HepG2 (cell line): ENCODE results near the gene NSMCE1. TPM values are rescaled to one million over a fixed set of nuclear protein-coding genes. Genes with fewer than 3 reads are reported as not detected.

Experiments used
- EHMT2 ChIP-seq: fragments of 200-600 bp; sonication (generic); IDR thresholded peaks from 2 replicates; pipeline ENCODE4 v1.7.0; 2017; ENCODE audit warnings: antibody characterized with exemption, low read depth, low read length, borderline replicate concordance
- GABPA ChIP-seq, 2 experiments: IDR thresholded peaks; 2 replicates each; pipeline ENCODE4 v1.6.1; 2011 to 2016; ENCODE audit warnings: low read depth in 2 of 2, low read length in 1 of 2, missing biosample characterization in 1 of 2, missing genetic modification characterization in 1 of 2
- HMG20B ChIP-seq: conservative IDR thresholded peaks from 2 replicates; pipeline ENCODE4 v1.6.1; 2016; ENCODE audit warnings: missing genetic modification reagents, missing compliant biosample characterization
- MIER2 ChIP-seq: IDR thresholded peaks from 2 replicates; pipeline ENCODE4 v1.6.1; 2016; ENCODE audit warnings: missing biosample characterization, missing genetic modification reagents
- NCOA5 ChIP-seq: sonication (generic); formaldehyde crosslinking; IDR thresholded peaks from 2 replicates; pipeline ENCODE4 v1.4.0; 2020; ENCODE audit warnings: missing genetic modification reagents
- NFIC ChIP-seq: IDR thresholded peaks from 2 replicates; pipeline ENCODE4 v1.6.1; 2012; ENCODE audit warnings: mild to moderate bottlenecking, low read length, inconsistent platforms
- NRL ChIP-seq: sonication (generic); formaldehyde crosslinking; IDR thresholded peaks from 2 replicates; pipeline ENCODE4 v1.5.0; 2020; ENCODE audit warnings: missing genetic modification reagents, mild to moderate bottlenecking, moderate library complexity, borderline replicate concordance
- RNF2 ChIP-seq: fragments of 450-650 bp; conservative IDR thresholded peaks from 2 replicates; pipeline ENCODE4 v1.6.1; 2016; ENCODE audit warnings: low read depth
- SIN3A ChIP-seq: IDR thresholded peaks from 2 replicates; pipeline ENCODE4 v1.6.1; 2011; ENCODE audit warnings: low read depth, mild to moderate bottlenecking, control low read depth, low read length, borderline replicate concordance
- TEAD2 ChIP-seq: sonication (generic); formaldehyde crosslinking; IDR thresholded peaks from 2 replicates; pipeline ENCODE4 v1.9.0; 2021; ENCODE audit warnings: missing genetic modification reagents
- TEAD3 ChIP-seq: optimal IDR thresholded peaks from 2 replicates; pipeline ENCODE3; 2016; ENCODE audit warnings: borderline replicate concordance
- ZMYM3 ChIP-seq: sonication (generic); formaldehyde crosslinking; IDR thresholded peaks from 2 replicates; pipeline ENCODE4 v1.5.1; 2020; ENCODE audit warnings: mild to moderate bottlenecking, missing genetic modification reagents
- ZNF12 ChIP-seq: sonication (generic); formaldehyde crosslinking; IDR thresholded peaks from 2 replicates; pipeline ENCODE4 v1.5.0; 2020; ENCODE audit warnings: missing genetic modification reagents
- ZNF121 ChIP-seq: sonication (generic); formaldehyde crosslinking; IDR thresholded peaks from 2 replicates; pipeline ENCODE4 v1.5.0; 2020; ENCODE audit warnings: mild to moderate bottlenecking, missing genetic modification reagents
- ZNF660 ChIP-seq: sonication (generic); formaldehyde crosslinking; IDR thresholded peaks from 2 replicates; pipeline ENCODE4 v1.5.1; 2020; ENCODE audit warnings: mild to moderate bottlenecking, low read depth, missing genetic modification reagents, borderline replicate concordance
- polyA plus RNA-seq, 8 experiments: library from polyadenylated mRNA; depleted of rRNA in 3 of 8; stranded (reverse) in 7 of 8; unstranded in 1 of 8; fragments of >200 nt; fragmentation: Illumina TruSeq in 4 of 8; extraction: Trizol in 4 of 8; gene quantifications; 2 replicates each; pipeline versions ENCODE4 v1.2.1 to v1.2.3, GENCODE V29; 2011 to 2016; ENCODE audit warnings: low read depth in 4 of 8, missing spikeins in 1 of 8, mixed read lengths in 1 of 8; ENCODE audit not compliant: insufficient read depth in 1 of 8
- total RNA-seq, 5 experiments: library from RNA; depleted of rRNA; stranded (reverse); fragments of >200 nt; fragmentation: Illumina TruSeq; extraction: Trizol; gene quantifications; 2 replicates each; pipeline ENCODE4 v1.2.3, GENCODE V29; 2016; ENCODE audit warnings: low read depth in 1 of 5
- TF ChIP-seq, protein P1 (sequence below): sonication (generic); formaldehyde crosslinking; IDR thresholded peaks from 2 replicates; pipeline ENCODE4 v1.8.1; 2022; ENCODE audit warnings: low read depth, mild to moderate bottlenecking, missing genetic modification reagents
- TF ChIP-seq, protein P2 (sequence below): sonication (generic); formaldehyde crosslinking; IDR thresholded peaks from 2 replicates; pipeline ENCODE4 v1.9.0; 2021; ENCODE audit warnings: missing genetic modification reagents, mild to moderate bottlenecking, borderline replicate concordance
- TF ChIP-seq, protein P3 (sequence below): sonication (generic); formaldehyde crosslinking; IDR thresholded peaks from 2 replicates; pipeline ENCODE4 v1.8.0; 2022; ENCODE audit warnings: mild to moderate bottlenecking, missing genetic modification reagents
- TF ChIP-seq, protein P4 (sequence below), 2 experiments: sonication (generic) in 1 of 2; formaldehyde crosslinking in 1 of 2; IDR thresholded peaks; 2 replicates each; pipeline versions ENCODE4 v1.4.0 to v1.6.1; 2018 to 2020; ENCODE audit warnings: missing genetic modification reagents in 2 of 2, borderline replicate concordance in 1 of 2, low read depth in 1 of 2, mild to moderate bottlenecking in 1 of 2, missing biosample characterization in 1 of 2
- TF ChIP-seq, protein P5 (sequence below): sonication (generic); formaldehyde crosslinking; IDR thresholded peaks from 2 replicates; pipeline ENCODE4 v1.4.0; 2020; ENCODE audit warnings: missing genetic modification reagents; ENCODE audit errors: not compliant biosample characterization

The NSMCE1 gene
- total and polyA plus RNA-seq, 2 of the 13 experiments (the other 11 are each of a cell fraction or from before 2014, with no cell fraction given), result 42.7 to 52.9 TPM

DNA sequence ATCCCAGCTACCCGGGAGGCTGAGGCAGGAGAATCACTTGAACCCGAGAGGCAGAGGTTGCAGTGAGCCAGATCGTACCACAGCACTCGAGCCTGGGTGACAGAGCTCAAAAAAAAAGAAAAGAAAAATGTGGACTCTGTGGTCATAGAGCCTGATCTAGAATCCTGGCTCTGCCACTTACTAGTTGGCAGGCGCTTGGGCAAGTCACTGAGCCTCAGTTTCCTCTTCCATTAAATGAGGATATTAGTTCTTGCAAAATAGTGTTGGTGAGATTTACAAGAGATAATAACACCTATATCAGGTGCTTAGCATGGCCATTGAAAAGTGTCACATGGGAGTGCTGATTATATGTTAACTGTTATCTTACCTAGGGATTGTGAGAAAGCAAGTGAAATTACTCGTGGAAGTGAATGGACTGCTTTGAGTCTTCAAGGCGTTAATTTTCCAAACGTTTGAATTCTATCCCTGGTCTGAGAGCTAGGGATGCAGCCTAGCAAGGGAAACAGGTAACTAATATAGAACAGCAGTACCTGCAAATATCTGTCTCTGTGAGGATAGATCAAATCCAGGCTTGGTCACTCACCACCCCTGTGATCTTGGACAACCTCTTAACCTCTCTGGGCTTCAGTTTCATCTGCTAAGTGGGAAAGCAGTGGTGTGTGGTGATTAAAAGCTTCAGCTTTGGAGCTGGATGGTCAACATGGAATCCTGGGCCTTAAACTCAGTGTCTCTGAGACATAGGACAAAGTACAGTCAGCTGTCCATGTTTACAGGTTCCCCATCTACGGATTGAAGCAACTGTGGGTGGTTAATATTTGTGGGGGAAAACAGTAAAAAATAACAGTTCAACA lies 953 bp upstream of the NSMCE1 start (continued):
- TF ChIP-seq, protein P1, sequence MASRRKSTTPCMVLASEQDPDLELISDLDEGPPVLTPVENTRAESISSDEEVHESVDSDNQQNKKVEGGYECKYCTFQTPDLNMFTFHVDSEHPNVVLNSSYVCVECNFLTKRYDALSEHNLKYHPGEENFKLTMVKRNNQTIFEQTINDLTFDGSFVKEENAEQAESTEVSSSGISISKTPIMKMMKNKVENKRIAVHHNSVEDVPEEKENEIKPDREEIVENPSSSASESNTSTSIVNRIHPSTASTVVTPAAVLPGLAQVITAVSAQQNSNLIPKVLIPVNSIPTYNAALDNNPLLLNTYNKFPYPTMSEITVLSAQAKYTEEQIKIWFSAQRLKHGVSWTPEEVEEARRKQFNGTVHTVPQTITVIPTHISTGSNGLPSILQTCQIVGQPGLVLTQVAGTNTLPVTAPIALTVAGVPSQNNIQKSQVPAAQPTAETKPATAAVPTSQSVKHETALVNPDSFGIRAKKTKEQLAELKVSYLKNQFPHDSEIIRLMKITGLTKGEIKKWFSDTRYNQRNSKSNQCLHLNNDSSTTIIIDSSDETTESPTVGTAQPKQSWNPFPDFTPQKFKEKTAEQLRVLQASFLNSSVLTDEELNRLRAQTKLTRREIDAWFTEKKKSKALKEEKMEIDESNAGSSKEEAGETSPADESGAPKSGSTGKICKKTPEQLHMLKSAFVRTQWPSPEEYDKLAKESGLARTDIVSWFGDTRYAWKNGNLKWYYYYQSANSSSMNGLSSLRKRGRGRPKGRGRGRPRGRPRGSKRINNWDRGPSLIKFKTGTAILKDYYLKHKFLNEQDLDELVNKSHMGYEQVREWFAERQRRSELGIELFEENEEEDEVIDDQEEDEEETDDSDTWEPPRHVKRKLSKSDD (CRISPR knock-in tag), result peak; percentile 47
- TF ChIP-seq, protein P2, sequence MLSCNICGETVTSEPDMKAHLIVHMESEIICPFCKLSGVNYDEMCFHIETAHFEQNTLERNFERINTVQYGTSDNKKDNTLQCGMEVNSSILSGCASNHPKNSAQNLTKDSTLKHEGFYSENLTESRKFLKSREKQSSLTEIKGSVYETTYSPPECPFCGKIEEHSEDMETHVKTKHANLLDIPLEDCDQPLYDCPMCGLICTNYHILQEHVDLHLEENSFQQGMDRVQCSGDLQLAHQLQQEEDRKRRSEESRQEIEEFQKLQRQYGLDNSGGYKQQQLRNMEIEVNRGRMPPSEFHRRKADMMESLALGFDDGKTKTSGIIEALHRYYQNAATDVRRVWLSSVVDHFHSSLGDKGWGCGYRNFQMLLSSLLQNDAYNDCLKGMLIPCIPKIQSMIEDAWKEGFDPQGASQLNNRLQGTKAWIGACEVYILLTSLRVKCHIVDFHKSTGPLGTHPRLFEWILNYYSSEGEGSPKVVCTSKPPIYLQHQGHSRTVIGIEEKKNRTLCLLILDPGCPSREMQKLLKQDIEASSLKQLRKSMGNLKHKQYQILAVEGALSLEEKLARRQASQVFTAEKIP (CRISPR knock-in tag), result no peak
- no peak for TF ChIP-seq SIN3A
- no peak for TF ChIP-seq RNF2
- TF ChIP-seq NCOA5 (CRISPR knock-in tag), result no peak
- no peak for TF ChIP-seq ZNF660 (CRISPR knock-in tag)
- 0 out of 2 replicates have a peak, but pooled peaks have one; percentile 42 for TF ChIP-seq MIER2 (CRISPR knock-in tag)
- no peak for TF ChIP-seq EHMT2
- TF ChIP-seq NFIC, result peak; percentile 46; the same call in 1 of the 2 replicates
- TF ChIP-seq ZNF121 (CRISPR knock-in tag), result peak; percentile 58; the same call in 1 of the 2 replicates
- peak; percentile 78 for TF ChIP-seq ZMYM3
- no peak for TF ChIP-seq ZNF12
- no peak for TF ChIP-seq TEAD2
- no peak for TF ChIP-seq NRL (CRISPR knock-in tag)
- TF ChIP-seq, protein P3, sequence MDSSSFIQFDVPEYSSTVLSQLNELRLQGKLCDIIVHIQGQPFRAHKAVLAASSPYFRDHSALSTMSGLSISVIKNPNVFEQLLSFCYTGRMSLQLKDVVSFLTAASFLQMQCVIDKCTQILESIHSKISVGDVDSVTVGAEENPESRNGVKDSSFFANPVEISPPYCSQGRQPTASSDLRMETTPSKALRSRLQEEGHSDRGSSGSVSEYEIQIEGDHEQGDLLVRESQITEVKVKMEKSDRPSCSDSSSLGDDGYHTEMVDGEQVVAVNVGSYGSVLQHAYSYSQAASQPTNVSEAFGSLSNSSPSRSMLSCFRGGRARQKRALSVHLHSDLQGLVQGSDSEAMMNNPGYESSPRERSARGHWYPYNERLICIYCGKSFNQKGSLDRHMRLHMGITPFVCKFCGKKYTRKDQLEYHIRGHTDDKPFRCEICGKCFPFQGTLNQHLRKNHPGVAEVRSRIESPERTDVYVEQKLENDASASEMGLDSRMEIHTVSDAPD (CRISPR knock-in tag), result no peak
- TF ChIP-seq GABPA (IDR thresholded peaks at IDR 0.05; ENCODE audit: low read depth, low read length), result no peak
- TF ChIP-seq GABPA (CRISPR knock-in tag; IDR thresholded peaks at IDR 0.05; ENCODE audit: low read depth), result peak; percentile 50; the same call in 1 of the 2 replicates
- TF ChIP-seq TEAD3, result peak; percentile 57
- no peak for TF ChIP-seq HMG20B (CRISPR knock-in tag)
- TF ChIP-seq, protein P4, sequence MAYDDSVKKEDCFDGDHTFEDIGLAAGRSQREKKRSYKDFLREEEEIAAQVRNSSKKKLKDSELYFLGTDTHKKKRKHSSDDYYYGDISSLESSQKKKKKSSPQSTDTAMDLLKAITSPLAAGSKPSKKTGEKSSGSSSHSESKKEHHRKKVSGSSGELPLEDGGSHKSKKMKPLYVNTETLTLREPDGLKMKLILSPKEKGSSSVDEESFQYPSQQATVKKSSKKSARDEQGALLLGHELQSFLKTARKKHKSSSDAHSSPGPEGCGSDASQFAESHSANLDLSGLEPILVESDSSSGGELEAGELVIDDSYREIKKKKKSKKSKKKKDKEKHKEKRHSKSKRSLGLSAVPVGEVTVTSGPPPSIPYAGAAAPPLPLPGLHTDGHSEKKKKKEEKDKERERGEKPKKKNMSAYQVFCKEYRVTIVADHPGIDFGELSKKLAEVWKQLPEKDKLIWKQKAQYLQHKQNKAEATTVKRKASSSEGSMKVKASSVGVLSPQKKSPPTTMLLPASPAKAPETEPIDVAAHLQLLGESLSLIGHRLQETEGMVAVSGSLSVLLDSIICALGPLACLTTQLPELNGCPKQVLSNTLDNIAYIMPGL (CRISPR knock-in tag; IDR thresholded peaks at IDR 0.05; ENCODE audit: borderline replicate concordance in 1 of 2, low read depth in 1 of 2), result 0 out of 4 replicates have a peak, but pooled peaks of 1 of the 2 experiments have one; percentile 29
- TF ChIP-seq, protein P5, sequence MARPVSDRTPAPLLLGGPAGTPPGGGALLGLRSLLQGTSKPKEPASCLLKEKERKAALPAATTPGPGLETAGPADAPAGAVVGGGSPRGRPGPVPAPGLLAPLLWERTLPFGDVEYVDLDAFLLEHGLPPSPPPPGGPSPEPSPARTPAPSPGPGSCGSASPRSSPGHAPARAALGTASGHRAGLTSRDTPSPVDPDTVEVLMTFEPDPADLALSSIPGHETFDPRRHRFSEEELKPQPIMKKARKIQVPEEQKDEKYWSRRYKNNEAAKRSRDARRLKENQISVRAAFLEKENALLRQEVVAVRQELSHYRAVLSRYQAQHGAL, result no peak
